Activated T-cell treated with anti-CD3 and anti-CD28 coated beads, Interleukin-2, amount 50 U/mL, for 24 hours (primary cell): ENCODE measurements around the gene ALK.

Experiments
- DNase-seq: peaks from one replicate; pipeline ENCODE4 v3.0.0-alpha.2; 2020
- H3K27ac Mint-ChIP-seq: 2 replicates; pipeline ENCODE4 v1.8.0; 2020; ENCODE audit warnings: mild to moderate bottlenecking, mixed read lengths
- H3K27me3 Mint-ChIP-seq: 2 replicates; pipeline ENCODE4 v1.8.0; 2020; ENCODE audit warnings: mixed read lengths
- H3K36me3 Mint-ChIP-seq: 2 replicates; pipeline ENCODE4 v1.8.0; 2020; ENCODE audit warnings: low read depth, mixed read lengths
- H3K4me1 Mint-ChIP-seq: 2 replicates; pipeline ENCODE4 v1.8.0; 2020; ENCODE audit warnings: low read depth, mixed read lengths
- H3K4me3 Mint-ChIP-seq: 2 replicates; pipeline ENCODE4 v1.8.0; 2020; ENCODE audit warnings: mild to moderate bottlenecking, moderate library complexity, mixed read lengths
- H3K9me3 Mint-ChIP-seq: 2 replicates; pipeline ENCODE4 v1.8.0; 2020; ENCODE audit warnings: mixed read lengths

ALK gene

DNA sequence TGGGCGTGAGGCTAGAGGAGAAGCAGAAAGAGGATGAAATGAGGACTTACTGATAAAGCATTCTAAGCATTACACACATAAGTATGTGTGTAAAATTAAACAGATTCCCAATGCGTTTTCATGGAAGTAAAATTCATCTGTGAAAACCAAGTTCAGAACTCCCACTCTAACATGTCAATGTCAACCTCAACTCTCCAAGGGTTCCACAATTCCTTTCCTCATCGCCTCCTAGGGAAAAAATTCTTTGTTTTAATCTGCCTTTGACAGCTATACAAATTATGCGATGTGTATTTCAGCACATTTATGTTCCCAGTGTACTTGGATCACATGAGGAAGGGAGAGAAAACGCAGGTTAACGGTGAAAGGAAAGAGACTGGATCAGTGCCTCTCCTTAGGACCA is 729.6 kb downstream of the ALK start:
- Mint-ChIP-seq H3K27me3 (no peaks in the 10 kb centered on the region), H3K4me1 (peaks cover 3% of the 10 kb centered on the region), H3K9me3 (no peaks in the 10 kb centered on the region), H3K4me3 (no peak overlapping the region), H3K36me3 (peaks cover 16% of the 10 kb centered on the region), H3K27ac (no peak overlapping the region)
- no peak for DNase-seq

DNA sequence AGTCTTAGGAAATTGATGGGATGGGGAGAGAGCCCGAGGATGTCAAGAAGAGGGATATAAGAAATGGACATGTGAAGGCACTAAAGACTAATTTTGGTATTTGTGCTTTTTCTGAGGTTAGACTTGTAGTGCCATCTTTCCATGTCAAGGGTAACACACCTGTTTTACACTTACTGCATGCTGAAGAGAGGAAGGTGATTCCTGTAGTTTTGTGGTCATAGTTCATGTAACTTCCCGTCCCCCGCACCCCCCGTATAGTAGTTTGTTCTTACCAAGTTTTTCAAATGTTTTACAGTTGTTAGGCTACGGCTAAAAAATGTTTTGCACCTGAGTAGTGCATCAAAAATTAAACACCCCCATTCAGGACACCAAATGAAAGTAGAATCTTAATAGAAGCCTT is 732.3 kb downstream of the ALK start:
- Mint-ChIP-seq H3K4me1 (peaks cover 1% of the 10 kb centered on the region), H3K36me3 (peaks cover 37% of the 10 kb centered on the region), H3K27me3 (no peaks in the 10 kb centered on the region), H3K4me3 (no peak overlapping the region), H3K27ac (no peak overlapping the region), H3K9me3 (no peaks in the 10 kb centered on the region)
- no peak for DNase-seq

DNA sequence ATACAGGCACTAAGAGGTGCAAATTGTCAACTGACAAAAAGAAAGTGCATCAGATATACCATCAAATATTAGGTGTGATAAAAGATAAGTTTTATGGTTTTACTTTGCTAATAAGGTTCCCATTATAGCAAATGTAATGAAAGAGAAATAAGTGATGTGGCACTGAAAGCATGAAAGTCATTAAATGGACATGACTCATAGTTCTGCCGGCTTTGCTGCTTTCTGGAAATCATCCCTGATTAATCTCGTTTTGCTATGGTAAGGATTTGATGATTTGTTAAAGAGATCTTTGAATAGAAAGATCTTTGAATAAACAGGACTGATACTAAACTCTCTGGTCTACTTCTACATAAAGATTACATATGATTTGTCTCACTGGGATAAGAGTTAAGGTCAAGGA is 733.5 kb downstream of the ALK start:
- no peak overlapping the region for H3K27ac Mint-ChIP-seq
- H3K4me3 Mint-ChIP-seq, result no peak overlapping the region
- peaks cover 1% of the 10 kb centered on the region for H3K4me1 Mint-ChIP-seq
- H3K36me3 Mint-ChIP-seq, result peaks cover 41% of the 10 kb centered on the region
- no peaks in the 10 kb centered on the region for H3K9me3 Mint-ChIP-seq
- H3K27me3 Mint-ChIP-seq, result no peaks in the 10 kb centered on the region
- DNase-seq, result no peak

DNA sequence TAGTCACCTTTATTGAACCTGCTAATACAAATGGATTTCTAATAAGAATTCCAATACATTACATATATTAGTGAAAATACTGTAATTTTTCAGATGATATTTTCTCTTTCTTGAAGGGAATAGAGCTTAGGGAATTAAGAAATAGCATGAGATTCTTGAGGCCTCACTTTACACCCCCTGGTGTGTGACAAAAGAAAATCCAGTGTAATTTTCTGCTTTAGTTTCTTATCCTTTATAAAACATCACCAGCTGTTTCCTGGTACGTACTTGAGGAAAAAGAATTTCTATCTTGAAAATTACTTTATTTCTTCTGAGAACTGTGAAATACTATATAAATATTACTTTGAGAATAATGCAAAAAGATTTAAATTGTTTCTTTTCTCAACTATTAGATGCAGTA is 734.6 kb downstream of the ALK start:
- no peak for DNase-seq
- Mint-ChIP-seq H3K4me1 (peaks cover 3% of the 10 kb centered on the region), H3K27me3 (no peaks in the 10 kb centered on the region), H3K4me3 (no peak overlapping the region), H3K9me3 (no peaks in the 10 kb centered on the region), H3K36me3 (peaks cover 50% of the 10 kb centered on the region), H3K27ac (no peak overlapping the region)

- H3K9me3 Mint-ChIP-seq, result no peaks in the 10 kb centered on the region
- no peak overlapping the region for H3K27ac Mint-ChIP-seq
- peaks cover 8% of the 10 kb centered on the region for H3K4me1 Mint-ChIP-seq
- peaks cover 58% of the 10 kb centered on the region for H3K36me3 Mint-ChIP-seq
- H3K4me3 Mint-ChIP-seq, result no peak overlapping the region
- no peak for DNase-seq
- no peaks in the 10 kb centered on the region for H3K27me3 Mint-ChIP-seq
Observed at GRCh38 chr2:29184531-29184930, 736.9 kb downstream of the ALK start.

DNA sequence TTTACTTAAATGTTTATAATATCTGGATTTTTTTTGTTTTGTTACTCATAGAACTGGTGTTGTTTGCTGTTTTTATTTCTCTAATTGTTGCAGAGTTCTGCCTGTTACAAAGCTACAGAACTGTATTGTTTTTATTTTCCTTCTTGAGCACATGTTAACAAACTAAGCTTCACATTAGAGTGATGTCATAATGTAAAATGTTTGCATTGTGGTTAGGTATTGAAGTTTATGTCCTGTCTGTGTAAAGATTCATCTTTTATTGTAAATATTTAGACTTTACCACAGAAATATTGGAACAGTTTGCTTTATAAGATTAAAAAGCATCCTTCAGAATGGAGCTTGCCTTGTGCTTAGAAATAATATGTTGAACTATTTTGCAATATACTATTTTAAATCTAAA is 738.5 kb downstream of the ALK start:
- Mint-ChIP-seq H3K27me3 (no peaks in the 10 kb centered on the region), H3K9me3 (no peaks in the 10 kb centered on the region)

DNA sequence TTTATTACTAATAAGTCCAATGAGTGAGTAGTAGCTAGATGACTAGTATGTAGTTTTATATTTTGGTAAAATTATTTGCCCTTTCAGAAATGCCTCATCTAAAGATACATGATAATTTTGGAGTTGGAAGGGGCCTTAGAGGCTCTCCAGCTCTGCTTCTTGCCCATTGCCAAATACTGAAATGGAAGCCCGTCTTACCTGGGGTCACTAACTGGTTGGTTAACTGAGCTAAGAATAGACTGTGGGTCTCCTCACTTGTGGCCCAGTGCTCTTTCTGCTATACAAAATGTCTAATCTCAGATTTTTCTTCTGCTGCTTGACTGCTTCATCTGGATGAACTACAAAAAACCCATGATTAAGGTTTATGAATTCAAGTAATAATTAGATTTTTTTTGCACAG is 739.1 kb downstream of the ALK start:
- H3K9me3 Mint-ChIP-seq, result no peaks in the 10 kb centered on the region
- no peaks in the 10 kb centered on the region for H3K27me3 Mint-ChIP-seq
- peaks cover 10% of the 10 kb centered on the region for H3K4me1 Mint-ChIP-seq
- no peak overlapping the region for H3K4me3 Mint-ChIP-seq
- no peak for DNase-seq
- no peak overlapping the region for H3K27ac Mint-ChIP-seq
- peaks cover 62% of the 10 kb centered on the region for H3K36me3 Mint-ChIP-seq

More for the DNA sequence above, 738.5 kb downstream of the ALK start:
- Mint-ChIP-seq H3K27ac (no peak overlapping the region), H3K36me3 (peaks cover 65% of the 10 kb centered on the region), H3K4me1 (peaks cover 11% of the 10 kb centered on the region), H3K4me3 (no peak overlapping the region)
- no peak for DNase-seq

DNA sequence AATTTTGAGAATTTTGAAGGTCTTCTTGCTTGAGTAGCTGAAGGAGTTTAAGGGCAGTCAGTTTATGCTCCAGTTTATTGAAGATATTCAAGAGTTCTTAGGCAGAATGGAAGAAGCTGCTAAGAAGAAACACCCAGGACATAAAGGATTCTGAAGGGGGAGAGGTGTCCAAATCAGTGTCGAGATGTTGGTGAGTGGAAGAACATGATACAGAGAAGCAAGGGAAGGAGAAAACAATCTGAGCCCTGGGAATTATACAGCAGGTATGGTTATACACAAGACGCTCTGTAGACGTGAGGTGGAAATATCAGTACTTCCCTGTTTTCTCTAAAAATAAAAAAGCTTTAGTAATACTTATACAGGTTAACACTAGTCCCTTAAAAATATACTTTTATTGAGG is 746.0 kb downstream of the ALK start:
- H3K27ac Mint-ChIP-seq, result no peak overlapping the region
- no peaks in the 10 kb centered on the region for H3K27me3 Mint-ChIP-seq
- H3K9me3 Mint-ChIP-seq, result no peaks in the 10 kb centered on the region
- H3K4me1 Mint-ChIP-seq, result peaks cover 8% of the 10 kb centered on the region
- DNase-seq, result no peak
- H3K4me3 Mint-ChIP-seq, result no peak overlapping the region
- H3K36me3 Mint-ChIP-seq, result peaks cover 62% of the 10 kb centered on the region

DNA sequence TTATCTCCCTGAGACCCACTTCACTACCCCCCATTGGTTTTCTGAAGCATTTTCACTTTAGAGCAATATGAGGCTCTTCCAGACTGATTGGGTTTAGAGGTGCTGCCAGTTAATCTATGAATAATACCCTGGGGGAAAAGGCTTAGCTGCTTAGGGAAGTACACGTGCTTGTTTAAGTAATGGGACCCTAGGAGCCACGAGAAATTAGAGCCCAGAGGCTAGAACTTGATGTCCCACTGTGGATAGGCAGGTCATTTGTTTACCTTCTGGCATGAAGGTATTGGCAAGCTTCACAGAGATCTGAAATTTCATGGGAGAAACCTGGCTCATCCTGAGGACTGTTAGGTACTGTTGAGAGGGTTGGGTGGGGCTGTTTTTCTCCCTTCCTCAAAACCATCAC is 746.4 kb downstream of the ALK start:
- Mint-ChIP-seq H3K4me3 (no peak overlapping the region), H3K9me3 (no peaks in the 10 kb centered on the region), H3K27me3 (no peaks in the 10 kb centered on the region), H3K36me3 (peaks cover 62% of the 10 kb centered on the region), H3K4me1 (peaks cover 4% of the 10 kb centered on the region), H3K27ac (no peak overlapping the region)
- DNase-seq, result no peak

DNA sequence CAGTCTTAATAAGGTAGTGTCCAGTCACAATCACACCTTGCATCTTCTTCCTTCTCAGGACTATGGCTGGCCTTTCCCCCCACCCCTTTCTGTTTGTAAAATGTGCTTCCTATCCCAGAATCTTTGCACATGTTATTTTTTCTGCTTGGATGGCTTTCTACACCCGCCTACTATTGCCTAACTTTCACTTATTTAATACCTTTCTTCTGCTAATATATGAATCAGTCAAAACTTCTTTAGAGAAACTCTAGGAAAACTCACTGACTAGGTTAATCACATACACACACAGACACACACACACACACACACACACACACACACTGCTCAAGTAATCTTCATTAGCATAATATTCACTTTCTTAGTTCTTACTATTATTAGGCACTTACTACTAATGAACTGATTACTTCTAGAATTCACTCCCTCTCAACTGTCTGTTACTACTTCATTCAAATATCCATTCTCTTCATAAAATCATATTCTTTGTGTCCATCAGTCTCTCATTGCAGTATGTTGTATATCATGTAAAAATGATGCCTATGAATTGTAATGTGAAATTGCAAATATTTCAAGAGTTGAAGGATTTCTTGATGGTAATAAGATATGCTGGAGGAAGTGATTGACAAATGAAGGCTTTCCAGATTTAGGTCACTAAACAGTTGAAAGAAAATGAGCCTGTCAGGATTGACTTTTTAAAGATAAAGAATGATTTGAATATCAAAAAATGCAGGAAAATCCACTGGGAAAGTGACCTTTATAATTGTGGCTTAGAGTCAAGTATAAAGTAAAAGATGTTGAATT is 754.9 kb downstream of the ALK start:
- Mint-ChIP-seq H3K4me1 (no peaks in the 10 kb centered on the region), H3K36me3 (peaks cover 75% of the 10 kb centered on the region), H3K27me3 (no peaks in the 10 kb centered on the region), H3K4me3 (no peak overlapping the region), H3K27ac (no peak overlapping the region), H3K9me3 (no peaks in the 10 kb centered on the region)
- DNase-seq, result no peak

DNA sequence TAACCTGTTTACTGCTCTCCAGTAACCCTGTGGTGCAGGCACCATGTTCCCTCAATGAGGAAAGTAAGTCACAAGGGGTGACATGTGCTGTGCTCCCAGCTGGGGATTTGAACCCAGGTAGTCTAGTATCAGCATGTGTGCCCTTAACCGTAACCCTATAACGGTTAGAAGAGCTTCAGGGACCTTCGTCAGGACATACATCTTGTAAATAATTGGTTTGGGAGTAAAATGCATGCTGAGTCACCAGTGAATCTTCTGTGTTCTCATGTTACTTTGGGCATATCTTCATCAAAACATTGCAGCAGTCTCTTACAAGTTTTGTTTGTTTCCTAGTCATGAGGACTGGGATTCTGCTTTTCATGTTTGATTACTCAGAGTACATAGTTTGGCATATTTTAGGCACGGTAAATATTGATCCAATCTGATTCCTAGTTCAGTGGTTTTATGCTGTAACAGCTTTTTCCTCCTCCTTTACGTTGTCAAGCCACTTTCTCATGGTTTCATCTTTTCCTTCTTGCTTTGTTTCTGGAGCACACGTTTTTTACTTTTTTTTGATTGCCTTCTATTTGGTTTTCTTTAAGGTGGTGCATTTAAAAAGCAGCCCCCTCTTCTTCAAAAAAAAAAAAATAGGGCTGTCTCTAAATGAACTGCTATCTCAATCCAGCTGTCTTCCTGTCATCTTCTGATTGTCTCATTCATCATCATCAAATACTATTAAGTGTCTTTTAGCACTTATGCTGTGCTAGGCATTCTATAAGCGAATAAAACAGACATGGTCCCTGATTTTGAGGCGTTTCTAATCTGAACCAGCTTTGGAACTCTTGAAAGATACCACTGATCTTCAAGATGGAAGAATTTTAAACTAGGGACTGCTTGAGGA is 755.8 kb downstream of the ALK start:
- Mint-ChIP-seq H3K9me3 (no peaks in the 10 kb centered on the region), H3K36me3 (peaks cover 79% of the 10 kb centered on the region), H3K27ac (no peak overlapping the region), H3K4me3 (no peak overlapping the region), H3K27me3 (no peaks in the 10 kb centered on the region), H3K4me1 (no peaks in the 10 kb centered on the region)
- DNase-seq, result no peak

DNA sequence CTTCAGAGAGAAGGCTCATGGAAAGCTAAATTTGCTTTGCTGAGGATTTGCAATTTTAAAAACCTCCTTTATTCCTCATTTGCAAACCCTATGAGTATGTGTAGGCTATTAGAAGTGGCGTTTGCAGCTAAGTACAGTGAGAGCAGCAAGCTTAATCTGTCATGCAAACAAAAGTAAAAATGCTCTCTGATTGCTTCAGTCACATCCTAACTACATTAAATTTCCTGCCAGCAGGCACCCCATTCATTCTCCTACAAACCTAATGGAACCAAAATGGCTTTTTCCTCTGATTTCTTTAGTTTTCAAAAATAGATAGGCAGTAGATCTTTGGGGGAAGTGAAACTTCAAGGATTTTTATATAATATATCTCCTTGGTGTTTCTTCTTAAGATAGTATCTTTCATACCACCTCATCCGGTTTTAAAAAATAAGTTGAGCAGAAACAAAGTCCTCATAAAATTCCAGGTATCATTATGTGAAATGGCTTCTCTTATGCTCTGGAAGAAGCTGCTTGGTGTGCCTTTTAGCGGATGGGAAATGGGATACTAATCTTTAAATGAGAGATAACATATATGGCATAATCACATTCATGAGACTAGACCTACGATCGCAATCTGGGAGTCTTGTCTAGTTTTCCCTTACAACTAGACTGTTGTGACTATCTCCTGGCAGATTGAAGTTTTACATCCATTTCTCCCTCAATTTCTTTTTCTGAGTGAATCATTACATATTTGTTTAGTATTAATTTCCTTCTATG is 757.1 kb downstream of the ALK start:
- Mint-ChIP-seq H3K36me3 (peaks cover 79% of the 10 kb centered on the region), H3K9me3 (no peaks in the 10 kb centered on the region), H3K4me1 (no peaks in the 10 kb centered on the region)

DNA sequence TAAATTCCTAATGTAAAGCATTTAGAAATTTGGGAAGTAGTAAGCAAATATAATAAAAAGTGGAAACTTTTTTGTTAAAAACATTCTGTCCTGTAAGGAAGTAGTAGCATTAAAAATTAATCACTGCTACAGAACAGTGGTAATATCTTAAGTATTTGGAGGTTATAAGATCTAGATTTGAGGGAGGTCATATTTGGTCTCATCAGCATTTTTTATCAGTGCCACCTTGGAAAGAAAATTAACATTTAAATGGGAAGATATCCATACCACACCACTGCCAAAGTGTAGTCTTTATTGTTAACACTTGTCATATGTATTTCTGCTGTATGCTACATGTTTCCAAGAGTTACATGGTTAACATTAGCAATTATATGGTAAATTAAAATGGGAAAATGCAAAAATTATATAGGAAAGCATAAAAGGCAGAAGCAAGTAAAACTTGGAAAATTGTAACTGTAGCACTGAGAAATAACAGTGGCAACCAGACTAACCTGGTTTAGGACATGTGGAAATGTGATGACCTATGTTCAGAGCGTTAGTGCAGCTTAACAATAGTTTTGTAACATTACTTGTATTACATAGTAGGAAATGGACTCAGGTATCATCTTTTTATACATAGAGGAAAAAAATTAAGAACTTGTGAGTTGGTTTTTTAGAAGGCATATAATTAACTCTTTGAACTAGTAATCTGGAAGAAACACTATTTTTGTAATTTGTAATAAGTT is 759.0 kb downstream of the ALK start:
- Mint-ChIP-seq H3K27ac (no peak overlapping the region), H3K9me3 (no peaks in the 10 kb centered on the region), H3K4me1 (no peaks in the 10 kb centered on the region), H3K36me3 (peaks cover 83% of the 10 kb centered on the region), H3K4me3 (no peak overlapping the region), H3K27me3 (no peaks in the 10 kb centered on the region)
- no peak for DNase-seq

More for the DNA sequence above, 757.1 kb downstream of the ALK start:
- Mint-ChIP-seq H3K27ac (no peak overlapping the region), H3K27me3 (no peaks in the 10 kb centered on the region), H3K4me3 (no peak overlapping the region)
- no peak for DNase-seq

GRCh38 chr2:29160184-29160583 is 761.2 kb downstream of the ALK start:
- H3K4me3 Mint-ChIP-seq, result no peak overlapping the region
- peaks cover 85% of the 10 kb centered on the region for H3K36me3 Mint-ChIP-seq
- no peak overlapping the region for H3K27ac Mint-ChIP-seq
- no peaks in the 10 kb centered on the region for H3K9me3 Mint-ChIP-seq
- no peak for DNase-seq
- H3K4me1 Mint-ChIP-seq, result no peaks in the 10 kb centered on the region
- H3K27me3 Mint-ChIP-seq, result no peaks in the 10 kb centered on the region
